HG03432 (cell line): ENCODE results near the gene PCP4.

Experiments
- ATAC-seq: cut with Tn5 transposase; IDR thresholded peaks from one replicate; pipeline ENCODE4 v1.9.1; 2021; ENCODE audit warnings: mild to moderate bottlenecking, moderate library complexity; ENCODE audit not compliant: unreplicated experiment

PCP4 gene

GRCh38 chr21:39968010-39968409, 100.8 kb downstream of the PCP4 start:
- no peak for ATAC-seq

GRCh38 chr21:39969691-39970364, 102.6 kb downstream of the PCP4 start:
- no peak for ATAC-seq

- no peak for ATAC-seq
Measured at GRCh38 chr21:39971956-39972355, 104.7 kb downstream of the PCP4 start.

GRCh38 chr21:39972471-39972870, 105.2 kb downstream of the PCP4 start:
- ATAC-seq = no peak

- no peak for ATAC-seq
Measured at GRCh38 chr21:39972976-39973770, 105.9 kb downstream of the PCP4 start.

GRCh38 chr21:39976800-39977199, 109.6 kb downstream of the PCP4 start:
- ATAC-seq = no peak
